ENCODE results near the gene DHX58. TPM values are rescaled to one million over a fixed set of nuclear protein-coding genes. Genes with fewer than 3 reads are reported as not detected.
A peak's percentile ranks its signal among the peaks of the same experiment; 100 is the strongest.

The DHX58 gene
- total RNA-seq (10 to 100 TPM; 33.5 to 35.6 TPM), total RNA-seq (3.5 to 237 (median 40.2) reads per million in 172 experiments)
- polyA plus RNA-seq (2013, experiment 1 of 2): 35.4 TPM
- polyA plus RNA-seq (2013, experiment 2 of 2): 39.5 TPM

- H3K27me3 ChIP-seq (ENCODE audit: control insufficient read depth in 1 of 2, insufficient read depth in 2 of 2, low read length in 2 of 2): no peaks in the 10 kb centered on the region
- no peak for TF ChIP-seq CTCF (IDR thresholded peaks at IDR 0.05)
- H3K4me1 Mint-ChIP-seq (ENCODE audit: low read depth): peaks cover 50% of the 10 kb centered on the region
- no peaks in the 10 kb centered on the region for H3K9me3 Mint-ChIP-seq
- H3K36me3 ChIP-seq (ENCODE audit: insufficient read depth, low read length): peaks cover 38% of the 10 kb centered on the region
- POLR2A ChIA-PET: interaction anchor here (0.6 to 4.4 kb wide), 17 partner anchors 9 to 497 kb away, joined by 3 to 43 read pairs (median 5); partner anchors contain the start of genes CNP, DNAJC7, GHDC and KAT2A
- DNase-seq (peak; percentile 65 to 93 (median 73)), ATAC-seq (ENCODE audit: poor library complexity) (peak; percentile 79)
- H3K9me3 ChIP-seq (ENCODE audit: control insufficient read depth in 1 of 2, insufficient read depth in 1 of 2, low read length in 2 of 2): no peaks in the 10 kb centered on the region
- peaks cover 27% of the 10 kb centered on the region for H3K36me3 Mint-ChIP-seq (ENCODE audit: low read depth)
- H3K4me3 ChIP-seq (ENCODE audit: low read length): peak within 1 kb of the TSS; percentile 58
- H3K27ac ChIP-seq (ENCODE audit: low read depth in 1 of 2, low read length in 2 of 2): peak within 1 kb of the TSS; percentile 66 to 79
- CTCF ChIA-PET: interaction anchor here (0.6 to 2.0 kb wide), 5 partner anchors 11 to 93 kb away, joined by 3 to 10 read pairs (median 3); partner anchors contain the start of gene NKIRAS2
- peaks cover 48% of the 10 kb centered on the region for H3K4me1 ChIP-seq (ENCODE audit: insufficient read depth, low read length)
- H3K27me3 Mint-ChIP-seq: no peaks in the 10 kb centered on the region
- peak within 1 kb of the TSS; percentile 92 for H3K4me3 Mint-ChIP-seq
- H3K27ac Mint-ChIP-seq: peak within 1 kb of the TSS; percentile 87
- intact Hi-C loops (cut with DNase I, micrococcal nuclease): loop anchor here in 1 of 2 experiments (5.0 kb wide), 1 partner anchor 190 kb away; no protein-coding TSS in a partner anchor
These were observed at the start of gene DHX58 for GRCh38 chr17:42112552-42113176. Gene DHX58, minus strand, starts transcription at chr17:42112714. Its CDS starts 822 bp downstream, at chr17:42111892.

GRCh38 chr17:42160531-42160910, 48.0 kb upstream of the DHX58 start:
- DNase-seq (no peak), ATAC-seq (ENCODE audit: poor library complexity) (no peak)
- ChIA-PET CTCF (no interaction called here), POLR2A (no interaction called here)
- Mint-ChIP-seq H3K36me3 (ENCODE audit: low read depth) (no peaks in the 10 kb centered on the region), H3K4me3 (no peak overlapping the region), H3K27ac (no peak overlapping the region), H3K9me3 (no peaks in the 10 kb centered on the region), H3K27me3 (no peaks in the 10 kb centered on the region), H3K4me1 (ENCODE audit: low read depth) (peaks cover 6% of the 10 kb centered on the region)
- Histone ChIP-seq H3K4me1 (ENCODE audit: insufficient read depth, low read length) (peaks cover 2% of the 10 kb centered on the region), H3K27me3 (ENCODE audit: control insufficient read depth in 1 of 2, insufficient read depth in 2 of 2, low read length in 2 of 2) (no peaks in the 10 kb centered on the region), H3K36me3 (ENCODE audit: insufficient read depth, low read length) (no peaks in the 10 kb centered on the region), H3K27ac (ENCODE audit: low read depth in 1 of 2, low read length in 2 of 2) (no peak overlapping the region), H3K9me3 (ENCODE audit: control insufficient read depth in 1 of 2, insufficient read depth in 1 of 2, low read length in 2 of 2) (peaks cover 0 to 3% of the 10 kb centered on the region in 2 experiments), H3K4me3 (ENCODE audit: low read length) (no peak overlapping the region)
- no peak for TF ChIP-seq CTCF (IDR thresholded peaks at IDR 0.05)
- intact Hi-C loops (cut with DNase I, micrococcal nuclease): no loop called here

- intact Hi-C loops (cut with DNase I, micrococcal nuclease): loop anchor here in 1 of 2 experiments (10.0 kb wide), 1 partner anchor 1325 kb away; the partner anchor contains the start of gene DHX8
- Mint-ChIP-seq H3K27ac (no peak overlapping the region), H3K27me3 (no peaks in the 10 kb centered on the region), H3K36me3 (ENCODE audit: low read depth) (peaks cover 1% of the 10 kb centered on the region), H3K9me3 (no peaks in the 10 kb centered on the region), H3K4me1 (ENCODE audit: low read depth) (peaks cover 9% of the 10 kb centered on the region), H3K4me3 (no peak overlapping the region)
- CTCF ChIA-PET: no interaction called here
- DNase-seq: no peak
- H3K4me1 ChIP-seq (ENCODE audit: insufficient read depth, low read length): peaks cover 7% of the 10 kb centered on the region
- ATAC-seq (ENCODE audit: poor library complexity): no peak
- no peaks in the 10 kb centered on the region for H3K27me3 ChIP-seq (ENCODE audit: control insufficient read depth in 1 of 2, insufficient read depth in 2 of 2, low read length in 2 of 2)
- no peak for TF ChIP-seq CTCF (IDR thresholded peaks at IDR 0.05)
- no peak overlapping the region for H3K4me3 ChIP-seq (ENCODE audit: low read length)
- H3K9me3 ChIP-seq (ENCODE audit: control insufficient read depth in 1 of 2, insufficient read depth in 1 of 2, low read length in 2 of 2): peaks cover 0 to 7% of the 10 kb centered on the region in 2 experiments
- no peak overlapping the region for H3K27ac ChIP-seq (ENCODE audit: low read depth in 1 of 2, low read length in 2 of 2)
- POLR2A ChIA-PET: no interaction called here
- no peaks in the 10 kb centered on the region for H3K36me3 ChIP-seq (ENCODE audit: insufficient read depth, low read length)
These were observed 47.4 kb upstream of the DHX58 start for GRCh38 chr17:42159796-42160530.
